ENCODE data around the gene ARL2.

- TF ChIP-seq YY1 (IDR thresholded peaks at IDR 0.05; ENCODE audit: insufficient read depth, insufficient read length) (no peak), SUZ12 (IDR thresholded peaks at IDR 0.05; ENCODE audit: extremely low read depth, insufficient read depth, insufficient read length) (no peak)
Measured at GRCh38 chr11:65063532-65063931, 49.6 kb downstream of the ARL2 start.

Data from NT2/D1 (cell line).